Measurements from ENCODE around the gene HOXA5.

The HOXA5 gene

DNA sequence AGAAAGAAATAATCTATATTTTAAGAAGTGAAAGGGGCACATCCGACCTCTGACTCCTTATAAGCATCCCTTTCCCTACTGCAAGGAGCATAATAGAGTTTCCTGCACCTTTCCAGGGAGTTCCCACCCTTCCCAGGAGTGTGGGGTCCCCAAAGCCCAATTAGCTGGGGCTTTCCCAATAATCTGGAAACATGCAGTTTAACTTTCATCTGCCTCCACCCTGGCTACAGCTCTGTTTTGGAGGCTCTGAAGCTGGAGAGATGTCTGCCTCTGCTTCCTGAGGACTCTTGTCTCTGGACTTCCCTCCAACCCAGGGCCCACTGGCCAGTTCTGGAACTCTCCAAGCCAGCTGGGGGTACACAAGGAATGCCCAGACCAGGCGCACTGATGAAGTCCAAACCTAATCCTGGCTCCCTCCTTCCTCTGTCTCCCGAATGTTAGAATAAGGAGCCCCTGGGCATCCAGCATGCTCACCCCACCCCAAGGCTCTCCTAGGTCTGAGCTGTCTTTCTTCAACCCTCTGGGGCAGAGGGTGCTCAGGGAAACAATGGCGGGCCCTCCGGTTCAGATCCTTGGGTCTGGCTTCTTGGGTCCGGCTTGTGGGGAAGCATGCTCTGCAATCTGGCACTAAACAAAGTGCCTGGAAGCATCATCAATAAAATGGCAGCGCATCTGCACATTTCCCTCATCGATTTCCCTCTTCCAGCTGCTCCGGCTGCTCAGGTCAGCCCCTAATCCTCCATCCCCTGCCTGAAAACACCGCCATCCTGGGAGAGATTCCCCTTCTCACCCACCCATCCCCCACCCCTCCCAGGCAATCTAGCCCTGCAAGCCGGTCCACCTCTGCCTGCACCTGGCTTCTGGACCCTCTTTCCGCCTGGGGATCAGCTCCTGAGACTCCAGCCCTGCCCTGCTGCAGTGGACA, 26.3 kb downstream of the HOXA5 start:
- DNase-seq (ENCODE audit: low spot score), result no peak

DNA sequence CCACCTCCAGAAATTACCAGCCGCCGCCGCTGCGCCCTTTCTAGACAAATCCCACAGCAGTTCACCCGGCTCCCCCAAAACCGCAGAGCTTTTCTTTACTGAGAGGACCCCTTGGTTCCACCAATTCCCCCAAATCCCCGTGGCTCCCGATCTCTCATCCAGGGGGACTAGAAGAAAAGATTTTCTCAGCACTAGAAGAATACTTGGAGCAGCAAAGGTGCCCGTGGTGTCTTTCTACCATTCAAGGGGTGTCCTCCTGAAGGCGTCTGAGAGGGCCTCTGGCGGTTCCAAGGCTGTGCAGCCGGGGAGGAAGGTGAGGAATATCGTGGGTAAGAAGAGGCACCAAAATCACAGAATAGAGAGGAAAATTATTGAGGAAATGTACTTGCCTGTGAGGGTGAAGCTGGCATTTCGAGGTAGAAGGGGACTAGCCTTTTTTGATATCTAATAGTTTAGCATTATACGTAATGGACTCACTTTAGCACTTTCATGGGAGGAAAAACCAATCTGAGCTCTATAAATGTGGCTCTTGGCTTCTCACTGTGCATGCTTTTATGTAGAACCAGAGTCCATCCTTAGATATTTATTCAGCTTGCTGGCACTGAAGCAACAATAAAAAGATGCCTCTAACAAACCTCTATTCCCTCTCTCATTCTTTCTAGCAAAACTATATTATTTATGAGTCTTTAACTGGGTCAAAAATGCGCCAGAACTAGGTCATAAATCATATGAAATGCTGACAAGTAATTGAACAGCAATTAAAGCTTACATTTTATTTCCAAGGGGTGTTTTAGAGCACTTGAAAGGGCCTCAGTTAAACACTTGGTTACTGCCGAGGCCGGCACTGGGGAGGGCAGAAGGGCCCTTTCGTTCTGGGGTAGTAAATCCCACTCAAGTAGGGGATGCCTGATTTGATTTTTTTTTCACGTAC, 27.2 kb downstream of the HOXA5 start:
- no peak for DNase-seq (ENCODE audit: low spot score)

DNA sequence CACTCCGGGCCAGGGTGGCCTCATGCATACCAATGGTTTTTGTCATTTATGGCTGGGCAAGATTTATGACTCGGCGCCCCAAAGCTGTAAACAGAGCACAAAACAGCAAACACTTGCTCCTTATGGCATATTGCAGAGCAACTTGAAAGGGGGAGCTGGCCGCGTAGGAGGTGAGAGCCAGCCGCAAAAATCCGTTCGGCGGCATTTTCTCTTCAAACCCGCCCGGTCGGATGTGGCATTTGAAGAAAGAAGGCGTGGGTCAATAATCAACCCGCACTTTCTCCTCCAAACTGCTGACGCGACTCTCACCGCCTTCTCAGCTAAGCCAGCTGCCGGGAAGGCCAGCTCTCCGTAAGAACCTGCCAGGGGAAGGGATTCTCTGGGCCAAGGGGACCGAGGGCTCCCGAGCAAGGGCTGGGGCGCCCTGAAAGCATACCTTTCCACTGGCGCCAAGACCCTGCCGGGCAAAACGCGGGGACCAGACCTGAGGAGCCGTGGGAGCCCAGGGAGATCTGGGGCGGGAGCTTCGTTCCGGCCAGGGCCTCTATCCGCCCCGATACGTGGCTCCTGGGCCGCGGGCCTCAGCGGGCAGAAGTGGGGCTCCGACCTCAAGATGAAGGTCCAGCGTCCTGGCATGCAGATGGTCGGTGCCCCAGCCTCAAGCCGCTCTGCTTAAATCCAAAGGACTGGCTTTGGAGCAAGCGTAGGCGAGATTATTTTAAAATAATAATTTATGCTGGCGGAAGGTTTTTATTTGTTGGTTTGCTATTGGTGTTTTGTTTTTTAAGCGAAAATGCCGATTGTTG, 28.1 kb downstream of the HOXA5 start:
- no peak for DNase-seq (ENCODE audit: low spot score)

DNA sequence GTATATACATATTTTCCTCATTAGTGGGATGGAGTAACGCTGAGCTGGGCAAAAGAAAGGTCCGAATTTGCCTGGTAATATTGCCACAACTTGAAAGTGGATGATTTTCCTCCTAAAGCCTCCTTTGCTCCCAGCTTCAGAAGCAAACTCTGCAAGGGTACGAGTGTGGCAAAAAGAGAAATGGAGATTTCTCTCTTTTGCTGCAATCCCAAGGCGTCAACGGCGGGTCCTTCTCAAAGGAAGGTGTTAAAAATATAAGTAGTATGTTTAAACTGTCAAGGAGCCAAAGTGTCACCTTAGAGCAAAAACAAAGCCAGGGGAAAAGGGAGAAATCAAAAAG, 28.6 kb downstream of the HOXA5 start:
- no peak for DNase-seq (ENCODE audit: low spot score)

DNA sequence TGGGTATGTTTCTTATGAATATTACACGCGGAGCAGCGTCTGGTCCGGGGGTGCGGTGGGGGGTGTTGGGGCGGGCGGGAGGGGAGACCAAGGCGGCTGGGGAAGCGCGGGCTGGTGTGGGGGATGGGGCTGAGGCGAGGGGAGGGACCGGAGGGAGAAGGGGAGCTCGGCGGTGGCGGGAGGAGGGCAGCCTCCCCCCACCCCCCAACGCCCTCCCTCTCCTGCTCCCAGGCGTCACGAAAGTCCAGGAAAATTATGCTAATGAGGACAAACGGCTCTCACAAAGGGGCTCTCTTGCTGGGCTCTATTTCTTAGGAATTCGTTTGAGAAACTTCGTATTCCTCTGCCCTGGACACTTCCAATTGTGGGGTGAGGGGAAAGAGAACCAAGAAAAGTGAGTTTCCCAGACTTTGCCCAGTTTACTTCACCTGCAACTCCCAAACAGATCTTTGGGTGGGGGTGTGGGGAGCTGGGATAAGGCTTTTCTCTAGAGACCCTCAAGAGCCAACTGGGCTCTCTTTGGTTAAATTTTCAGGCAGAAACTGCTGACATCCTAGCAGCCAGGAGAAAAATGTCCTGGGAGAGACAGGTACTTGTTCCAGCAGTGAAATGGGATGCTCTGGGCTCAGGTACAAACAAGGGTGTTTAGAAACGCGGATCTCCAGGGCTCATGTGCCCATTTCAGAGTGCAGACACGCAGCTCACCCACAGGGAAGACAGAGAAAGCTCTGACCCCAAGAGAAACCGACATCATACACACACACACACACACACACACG, 29.3 kb downstream of the HOXA5 start:
- DNase-seq (ENCODE audit: low spot score), result no peak

DNA sequence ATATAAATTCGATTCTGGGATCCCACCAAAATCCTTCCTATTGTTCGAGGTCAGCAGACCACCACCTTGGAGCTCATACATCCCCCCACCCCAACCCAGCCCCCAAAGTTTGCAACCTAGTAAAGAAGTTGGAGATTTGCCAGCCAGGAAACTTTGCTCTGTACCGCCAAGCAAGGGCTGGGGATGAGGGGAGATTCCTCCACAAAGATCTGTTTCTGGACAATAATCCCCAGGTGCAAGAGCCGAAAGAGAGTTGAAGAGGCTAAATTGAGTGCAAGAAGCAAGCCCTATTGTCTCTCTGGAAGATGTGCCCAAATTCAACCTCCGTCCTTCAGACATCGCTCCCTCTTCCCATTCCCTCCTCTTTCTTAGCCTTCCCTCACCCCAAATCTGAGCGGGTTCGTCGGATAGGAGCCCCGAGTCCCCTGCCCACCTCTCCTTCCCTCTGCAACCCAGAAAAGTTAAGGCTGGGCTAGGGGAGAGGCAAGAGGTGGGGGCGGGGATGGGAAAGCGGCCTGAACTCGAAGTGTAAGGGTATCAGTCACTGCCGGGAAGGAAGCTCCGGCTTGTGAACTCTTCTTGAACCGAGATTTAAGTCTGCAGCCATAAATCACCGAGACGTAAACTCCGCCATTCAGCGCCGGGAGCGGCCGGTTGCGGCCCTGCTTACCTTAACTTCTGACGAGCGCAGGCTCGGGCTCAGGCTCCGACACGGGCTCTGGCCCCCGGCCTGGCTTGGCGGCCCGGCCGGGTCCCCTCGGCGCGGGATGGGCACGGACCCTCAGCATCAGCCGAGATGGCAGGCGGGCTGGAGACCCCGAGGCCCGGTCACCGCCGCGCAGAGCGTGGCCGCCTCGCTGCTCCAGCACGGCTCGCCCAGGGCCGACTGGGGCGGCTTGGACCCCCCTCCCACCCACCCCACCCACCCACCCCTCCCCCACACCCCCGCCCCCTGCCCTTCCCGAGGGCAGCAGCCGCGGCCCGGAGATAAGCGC, 30.2 kb downstream of the HOXA5 start:
- no peak for DNase-seq (ENCODE audit: low spot score)

DNA sequence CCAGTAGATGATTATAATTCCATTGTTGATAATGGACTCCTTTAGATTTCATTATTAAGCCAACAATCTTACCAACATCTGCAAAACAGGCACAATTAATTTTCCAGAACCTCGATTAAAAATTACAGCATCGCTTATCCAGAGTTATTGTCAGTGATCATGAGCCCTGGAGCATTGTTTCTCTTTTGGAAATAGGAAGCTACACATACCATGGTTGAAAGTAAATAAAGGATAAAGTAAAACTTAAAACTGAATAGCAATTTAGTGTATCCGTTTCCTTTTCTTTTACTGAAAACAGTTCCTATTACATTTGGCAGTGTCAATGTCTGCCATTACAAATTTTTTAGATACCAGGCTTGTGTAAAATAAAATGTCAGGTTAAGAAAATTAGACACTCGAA, 31.1 kb downstream of the HOXA5 start:
- DNase-seq (ENCODE audit: low spot score), result no peak

DNA sequence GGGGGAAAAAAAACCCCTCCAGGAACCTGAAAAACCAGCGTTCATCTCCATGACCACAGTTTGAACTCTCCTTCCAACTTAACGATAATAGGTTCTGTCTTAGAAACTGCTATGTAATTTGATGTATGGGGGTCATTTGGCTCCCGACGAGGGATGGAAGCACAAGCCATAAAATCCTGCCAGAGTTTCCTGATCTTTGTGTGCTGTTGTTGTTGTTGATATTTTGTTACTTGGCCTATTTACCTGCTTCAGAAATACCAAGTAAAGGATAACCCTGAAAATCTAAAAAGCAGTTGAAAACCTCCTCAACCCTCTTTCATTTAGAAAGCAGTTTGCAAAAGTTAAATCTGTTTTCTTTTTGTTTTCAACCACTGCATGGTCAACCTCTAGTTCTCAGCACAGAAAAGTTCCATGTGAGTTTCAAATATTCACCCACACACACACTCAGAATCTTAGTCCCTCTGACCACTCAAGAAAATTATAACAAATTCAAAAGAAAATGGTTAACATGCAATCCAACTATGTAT, 31.7 kb downstream of the HOXA5 start:
- no peak for DNase-seq (ENCODE audit: low spot score)

DNA sequence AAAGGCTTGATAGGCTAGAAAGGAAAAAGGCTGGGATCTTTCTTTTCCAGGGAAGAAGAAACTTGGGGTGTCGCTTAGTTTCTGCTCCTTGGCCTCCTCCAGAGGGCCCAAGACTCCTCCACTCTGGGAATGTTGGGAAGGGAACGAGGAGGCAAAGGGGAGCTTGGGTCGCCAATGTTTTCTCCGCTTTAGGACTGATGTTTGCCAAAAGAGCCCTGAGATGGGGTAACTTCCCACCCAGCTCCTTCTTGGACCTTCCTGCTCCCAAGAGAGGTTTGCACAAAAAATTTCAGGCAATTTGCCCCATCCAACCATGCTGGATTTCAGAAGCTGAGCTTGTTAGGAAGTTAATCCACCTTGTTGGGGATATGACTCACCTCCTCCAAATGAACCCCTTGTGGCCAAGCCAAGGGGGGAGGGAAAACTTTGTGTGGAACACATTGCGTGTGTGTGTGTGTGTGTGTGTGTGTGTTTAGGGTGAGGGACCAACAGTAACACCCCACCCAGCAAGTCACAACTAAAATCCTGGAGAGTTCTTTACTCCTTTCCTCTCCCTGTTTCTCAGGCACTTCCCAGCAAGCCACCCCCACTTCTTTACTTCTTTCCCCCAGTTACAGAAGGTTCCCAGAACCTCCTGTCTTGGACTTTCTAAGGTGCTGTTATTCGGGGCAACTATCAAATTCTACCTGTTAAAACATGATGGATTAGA, 32.3 kb downstream of the HOXA5 start:
- DNase-seq (ENCODE audit: low spot score), result no peak

DNA sequence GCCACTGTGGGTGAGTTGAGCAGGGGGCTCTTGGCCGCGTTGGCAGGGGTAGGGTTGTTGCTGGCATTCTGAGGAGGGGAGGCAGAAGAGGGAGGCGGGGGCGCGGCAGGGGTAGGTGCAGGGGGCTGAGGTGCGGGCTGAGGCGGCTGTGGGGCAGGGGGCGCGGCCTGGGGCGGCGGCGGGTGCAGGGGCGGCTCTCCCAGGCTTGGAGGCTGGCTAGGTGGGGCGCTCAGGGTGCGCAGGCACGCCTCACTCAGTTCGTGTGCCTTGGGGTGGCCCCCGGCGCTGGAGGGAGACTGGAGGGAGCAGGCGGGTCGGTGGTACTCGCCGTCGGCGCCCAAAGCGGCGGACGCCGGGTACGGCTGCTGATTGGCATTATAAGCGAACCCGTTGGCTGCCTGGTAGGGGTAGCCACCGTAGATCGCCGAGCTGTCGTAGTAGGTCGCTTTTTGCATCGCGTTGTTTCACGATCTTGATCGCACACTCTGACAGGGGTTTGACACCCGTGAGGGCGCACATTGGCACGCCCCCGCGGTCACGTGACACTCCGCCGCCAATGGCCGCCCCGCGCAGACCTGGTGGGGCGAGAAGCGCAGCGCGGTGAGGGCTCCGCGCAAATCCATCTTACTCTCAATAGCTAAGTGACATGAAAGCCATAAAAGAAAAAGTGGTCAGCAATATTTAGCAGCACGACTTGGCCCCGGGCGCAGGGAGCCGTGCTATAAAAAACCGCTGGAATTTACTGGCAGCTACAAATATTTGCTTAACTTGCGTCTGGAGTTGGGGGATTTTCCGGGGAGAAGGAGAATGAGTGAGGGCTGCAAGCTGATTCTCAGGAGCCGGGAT, 33.1 kb downstream of the HOXA5 start:
- DNase-seq (ENCODE audit: low spot score), result no peak

DNA sequence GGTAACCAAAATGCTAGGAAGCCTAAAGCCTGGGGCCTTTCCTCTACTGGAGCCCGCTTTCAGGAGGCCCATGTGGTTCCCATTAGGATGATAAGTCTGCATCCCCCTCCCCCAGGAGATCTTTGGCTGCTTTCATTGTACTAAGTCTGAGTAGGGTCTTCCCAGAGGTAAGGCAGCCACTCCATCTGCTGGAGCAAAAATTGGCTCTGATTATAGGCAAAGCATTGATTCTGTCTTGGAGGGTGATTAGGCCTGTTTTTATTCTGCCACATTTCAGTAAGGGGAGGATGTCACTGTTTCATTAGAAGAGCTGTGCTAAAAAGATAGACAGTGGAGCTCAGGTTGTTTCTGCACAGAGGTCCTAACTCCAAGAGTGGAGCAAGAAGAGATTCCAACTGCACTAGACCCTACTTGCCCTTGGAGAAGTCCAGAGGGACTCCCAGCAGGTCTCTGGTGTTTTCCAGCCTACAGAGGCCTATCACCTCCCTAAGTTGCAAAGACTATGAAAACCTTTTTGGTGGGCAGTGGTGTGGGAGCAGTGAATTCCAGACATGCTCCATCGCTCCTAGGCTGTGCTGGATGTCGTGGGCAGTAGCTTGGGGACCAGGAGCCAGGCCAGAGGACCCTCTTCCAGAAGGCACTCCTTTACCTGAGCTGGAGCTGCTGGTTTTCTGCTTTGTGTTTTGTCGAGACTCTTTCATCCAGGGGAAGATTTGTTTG, 33.9 kb downstream of the HOXA5 start:
- DNase-seq (ENCODE audit: low spot score), result no peak

DNA sequence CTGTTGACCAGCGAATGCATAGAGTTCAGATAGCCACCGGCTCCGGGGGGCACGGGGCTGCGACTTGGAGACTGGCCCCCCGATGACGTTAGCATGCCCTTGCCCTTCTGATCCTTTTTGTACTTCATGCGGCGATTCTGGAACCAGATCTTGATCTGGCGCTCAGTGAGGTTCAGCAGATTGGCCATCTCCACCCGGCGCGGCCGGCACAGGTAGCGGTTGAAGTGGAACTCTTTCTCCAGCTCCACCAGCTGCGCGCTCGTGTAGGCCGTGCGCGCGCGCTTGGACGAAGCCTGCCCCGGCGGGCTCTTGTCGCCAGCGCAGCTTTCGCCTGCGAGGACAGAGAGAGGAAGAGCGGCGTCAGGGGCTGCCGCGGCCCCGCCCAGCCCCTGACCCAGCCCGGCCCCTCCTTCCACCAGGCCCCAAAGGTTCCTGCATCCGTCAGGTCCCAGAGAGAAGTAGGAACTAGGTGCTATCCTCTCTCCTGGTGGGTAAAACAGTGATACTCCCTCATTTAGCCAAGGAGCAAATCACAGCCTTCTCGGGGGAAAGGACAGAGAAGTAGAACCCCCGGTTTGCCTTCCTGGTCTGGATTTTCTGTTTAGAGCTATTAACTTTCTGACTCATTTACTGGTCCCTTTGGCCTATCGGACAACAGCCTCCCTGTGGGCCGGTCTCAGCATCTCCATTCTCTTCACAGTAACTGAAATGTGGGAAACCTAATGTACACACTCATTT, 34.9 kb downstream of the HOXA5 start:
- no peak for DNase-seq (ENCODE audit: low spot score)

DNA sequence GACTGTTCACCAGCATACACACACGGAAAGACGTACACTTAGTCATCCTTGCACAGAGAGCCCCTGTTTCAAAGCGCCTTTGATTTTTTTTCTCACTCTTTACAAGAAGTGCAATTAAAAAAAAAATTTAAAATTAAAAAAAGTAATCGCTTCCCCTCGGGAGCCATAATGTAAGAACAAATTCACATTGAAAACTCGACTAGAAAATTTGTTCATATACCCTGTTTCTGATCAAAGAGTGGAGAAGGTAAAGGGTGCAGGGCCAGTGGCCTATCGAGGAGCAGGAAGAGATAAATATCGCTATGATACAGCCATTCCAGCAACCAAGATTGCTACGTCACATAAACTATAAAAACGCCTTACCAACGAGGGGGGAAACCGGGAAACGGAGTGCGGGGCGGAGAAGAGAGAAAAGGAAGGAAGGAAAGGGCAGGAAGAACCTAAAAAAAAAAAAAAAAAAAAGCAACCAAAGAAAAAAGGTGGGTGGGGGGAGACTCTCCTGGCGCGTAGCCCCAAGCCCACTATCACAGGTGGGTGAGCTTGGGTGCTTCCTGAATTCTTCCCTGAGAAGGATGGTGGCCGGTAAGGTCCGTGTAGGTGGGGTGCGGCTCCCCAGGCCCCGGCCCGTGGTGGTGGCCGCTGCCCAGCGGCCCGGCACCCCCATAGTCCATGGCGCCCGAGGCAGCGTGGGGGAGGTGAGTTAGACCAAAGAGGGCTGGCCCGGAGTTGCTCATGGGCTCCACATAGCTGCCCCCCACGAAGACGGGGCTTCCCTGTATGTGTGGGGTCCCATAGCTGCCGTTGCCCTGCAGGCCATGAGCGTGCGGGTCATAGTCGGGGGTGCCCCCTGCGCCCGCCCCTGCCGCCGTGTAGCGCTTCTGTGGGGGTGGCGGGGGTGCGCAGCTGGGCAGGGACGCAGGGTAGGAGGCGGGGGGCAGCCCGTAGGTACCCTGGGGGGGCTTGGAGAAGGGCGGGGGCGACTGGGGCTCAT, 35.8 kb downstream of the HOXA5 start:
- no peak for DNase-seq (ENCODE audit: low spot score)

DNA sequence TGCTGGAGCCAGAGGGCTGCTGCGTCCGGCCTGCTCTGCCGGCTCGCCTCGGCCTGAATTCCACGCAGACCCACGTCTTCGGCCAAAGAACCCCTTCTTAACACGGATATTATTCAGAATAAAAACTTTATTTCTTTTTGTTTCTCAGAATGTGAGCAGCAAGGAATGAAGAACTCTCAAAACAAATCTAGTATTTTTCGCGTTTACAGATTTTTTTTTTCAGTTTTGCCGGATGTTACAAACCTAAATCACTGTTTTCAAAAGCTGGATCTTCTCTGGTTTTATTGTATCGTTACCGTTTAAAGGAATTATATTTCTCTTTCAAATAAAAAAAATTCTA, 36.6 kb downstream of the HOXA5 start:
- no peak for DNase-seq (ENCODE audit: low spot score)

DNA sequence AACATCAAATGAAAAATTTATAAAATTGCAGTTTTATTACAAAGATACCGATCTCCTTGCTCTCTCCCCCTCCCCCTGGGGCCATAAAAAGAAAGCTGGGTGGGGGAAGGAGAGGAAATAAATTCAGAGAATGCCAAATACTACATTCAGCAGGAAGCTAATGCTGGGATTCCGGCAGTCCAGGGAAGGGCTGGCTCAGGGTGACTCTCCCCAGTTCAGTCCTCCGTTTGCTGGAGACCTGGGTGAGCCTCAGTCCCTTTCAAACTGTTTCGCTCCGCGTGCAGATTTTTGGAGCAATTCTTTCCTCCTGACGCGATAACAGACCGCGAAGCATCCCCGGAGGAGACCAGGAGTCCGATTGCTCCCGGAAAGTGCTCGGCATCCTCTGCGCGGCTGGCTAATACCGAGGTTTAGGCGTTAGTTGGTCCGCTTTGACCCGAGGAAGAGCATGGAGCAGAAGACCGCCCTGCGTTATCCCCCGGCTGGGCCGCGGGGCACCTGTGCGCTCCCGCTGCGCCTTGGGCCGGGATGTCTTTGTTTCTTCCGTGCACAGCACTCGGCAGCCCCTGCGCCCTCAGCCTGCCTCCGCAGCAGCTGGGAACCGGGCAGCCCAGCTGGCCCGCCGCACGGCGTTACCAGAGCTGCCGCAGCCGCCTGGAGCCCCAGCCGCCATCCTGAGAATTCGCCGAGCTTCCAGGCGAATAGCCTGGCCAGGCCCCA, 37.1 kb downstream of the HOXA5 start:
- DNase-seq (ENCODE audit: low spot score), result no peak
